Mesendoderm (in vitro differentiated cells): Measurements from ENCODE around the gene S100A1.

Experiments used
- DNase-seq: peaks from one replicate; pipeline ENCODE4 v3.0.0; 2013
- H2AK5ac ChIP-seq: 2 replicates; pipeline ENCODE4 v1.6.1; 2013; ENCODE audit warnings: low read length, inconsistent platforms
- H2BK120ac ChIP-seq: 2 replicates; pipeline ENCODE4 v1.6.1; 2013; ENCODE audit warnings: low read depth, mild to moderate bottlenecking, low read length, moderate library complexity, mixed read lengths
- H2BK15ac ChIP-seq: replicated peaks from 2 replicates; pipeline ENCODE4 v1.6.1; 2013; ENCODE audit warnings: low read depth, mild to moderate bottlenecking, moderate library complexity
- H2BK5ac ChIP-seq: 2 replicates; pipeline ENCODE4 v1.6.1; 2013; ENCODE audit warnings: low read length, inconsistent platforms
- H3K18ac ChIP-seq: 2 replicates; pipeline ENCODE4 v1.6.1; 2013; ENCODE audit warnings: mild to moderate bottlenecking, low read length, mixed read lengths
- H3K23ac ChIP-seq: one replicate; pipeline ENCODE4 v1.6.1; 2013; ENCODE audit warnings: low read length
- H3K27ac ChIP-seq: 2 replicates; pipeline ENCODE4 v1.5.1; 2013; ENCODE audit warnings: low read depth, mild to moderate bottlenecking, inconsistent platforms, low read length, moderate library complexity
- H3K27me3 ChIP-seq: 2 replicates; pipeline ENCODE4 v1.6.1; 2013; ENCODE audit warnings: low read length, control low read depth, mild to moderate bottlenecking, inconsistent platforms; ENCODE audit not compliant: insufficient read depth, poor library complexity
- H3K36me3 ChIP-seq: 2 replicates; pipeline ENCODE4 v1.6.1; 2013; ENCODE audit warnings: low read length, inconsistent platforms; ENCODE audit not compliant: control insufficient read depth, insufficient read depth
- H3K4ac ChIP-seq: one replicate; pipeline ENCODE4 v1.6.1; 2013; ENCODE audit warnings: low read depth, mild to moderate bottlenecking, low read length, moderate library complexity
- H3K4me1 ChIP-seq: 2 replicates; pipeline ENCODE4 v1.6.1; 2013; ENCODE audit warnings: low read depth, low read length, inconsistent platforms; ENCODE audit not compliant: control insufficient read depth
- H3K4me2 ChIP-seq: 2 replicates; pipeline ENCODE4 v1.6.1; 2013; ENCODE audit warnings: low read length
- H3K4me3 ChIP-seq: 2 replicates; pipeline ENCODE4 v1.5.1; 2013; ENCODE audit warnings: mild to moderate bottlenecking, low read length
- H3K56ac ChIP-seq: one replicate; pipeline ENCODE4 v1.6.1; 2013; ENCODE audit warnings: low read length
- H3K79me1 ChIP-seq: 2 replicates; pipeline ENCODE4 v1.6.1; 2013; ENCODE audit warnings: low read length, inconsistent platforms
- H3K79me2 ChIP-seq: 2 replicates; pipeline ENCODE4 v1.6.1; 2013; ENCODE audit warnings: mild to moderate bottlenecking, low read length; ENCODE audit not compliant: control insufficient read depth, insufficient read depth
- H3K9ac ChIP-seq: 2 replicates; pipeline ENCODE4 v1.6.1; 2013; ENCODE audit warnings: low read length, inconsistent platforms
- H4K5ac ChIP-seq: one replicate; pipeline ENCODE4 v1.6.1; 2013; ENCODE audit warnings: low read length
- H4K8ac ChIP-seq: one replicate; pipeline ENCODE4 v1.6.1; 2013; ENCODE audit warnings: low read depth, mild to moderate bottlenecking, control low read depth, low read length, moderate library complexity
- WGBS: extraction: QIAGEN DNeasy Blood & Tissue Kit; methylation state at CpG from one replicate; pipeline ENCODE4 v1.1.7; 2013; ENCODE audit warnings: low lambda C conversion rate, missing lambda C conversion rate; ENCODE audit not compliant: insufficient coverage; ENCODE audit errors: extremely low coverage; 5-methylcytosine and 5-hydroxymethylcytosine counted together

S100A1 gene

GRCh38 chr1:153643816-153644215 lies 15.6 kb downstream of the S100A1 start:
- Histone ChIP-seq H3K4me1 (no peaks in the 10 kb centered on the region), H2BK5ac (no peak overlapping the region), H3K4ac (no peak overlapping the region), H3K4me2 (no peak overlapping the region), H3K4me3 (no peak overlapping the region), H2BK120ac (no peak overlapping the region), H3K27ac (no peak overlapping the region), H3K56ac (no peak overlapping the region), H3K79me1 (peaks cover 13% of the 10 kb centered on the region), H4K5ac (no peak overlapping the region), H3K18ac (no peak overlapping the region), H3K23ac (no peak overlapping the region), H2AK5ac (no peak overlapping the region), H3K9ac (no peak overlapping the region), H3K27me3 (no peaks in the 10 kb centered on the region), H4K8ac (no peak overlapping the region), H3K36me3 (peaks cover 29% of the 10 kb centered on the region), H3K79me2 (no peaks in the 10 kb centered on the region), H2BK15ac (no peak overlapping the region)
- no peak for DNase-seq

- no peak overlapping the region for H3K18ac ChIP-seq
- no peak for DNase-seq
- H3K23ac ChIP-seq: no peak overlapping the region
- no peaks in the 10 kb centered on the region for H3K79me2 ChIP-seq
- H3K4me2 ChIP-seq: no peak overlapping the region
- no peak overlapping the region for H4K8ac ChIP-seq
- peaks cover 8% of the 10 kb centered on the region for H3K79me1 ChIP-seq
- no peak overlapping the region for H4K5ac ChIP-seq
- WGBS: no CpG with 5 or more reads among the region's 5 CpGs
- H3K4me1 ChIP-seq: peaks cover 2% of the 10 kb centered on the region
- no peak overlapping the region for H3K4ac ChIP-seq
- no peaks in the 10 kb centered on the region for H3K27me3 ChIP-seq
- H3K36me3 ChIP-seq: peaks cover 18% of the 10 kb centered on the region
- H2BK15ac ChIP-seq: no peak overlapping the region
- no peak overlapping the region for H3K9ac ChIP-seq
- no peak overlapping the region for H2BK5ac ChIP-seq
- no peak overlapping the region for H3K56ac ChIP-seq
- no peak overlapping the region for H2BK120ac ChIP-seq
- no peak overlapping the region for H2AK5ac ChIP-seq
- no peak overlapping the region for H3K4me3 ChIP-seq
- H3K27ac ChIP-seq: no peak overlapping the region
Measured at GRCh38 chr1:153646672-153647345, 18.6 kb downstream of the S100A1 start.

GRCh38 chr1:153647346-153647714 lies 19.1 kb downstream of the S100A1 start:
- Histone ChIP-seq H2BK120ac (no peak overlapping the region), H4K5ac (no peak overlapping the region), H3K79me1 (peaks cover 6% of the 10 kb centered on the region), H3K56ac (no peak overlapping the region), H3K9ac (no peak overlapping the region), H3K4me1 (peaks cover 2% of the 10 kb centered on the region), H3K4me3 (no peak overlapping the region), H4K8ac (no peak overlapping the region), H2BK15ac (no peak overlapping the region), H3K23ac (no peak overlapping the region), H3K79me2 (no peaks in the 10 kb centered on the region), H3K36me3 (peaks cover 13% of the 10 kb centered on the region), H2BK5ac (no peak overlapping the region), H3K18ac (no peak overlapping the region), H3K4ac (no peak overlapping the region), H3K4me2 (no peak overlapping the region), H3K27ac (no peak overlapping the region), H3K27me3 (no peaks in the 10 kb centered on the region), H2AK5ac (no peak overlapping the region)
- DNase-seq: peak; percentile 49
- whole genome bisulfite sequencing: no CpG with 5 or more reads among the region's 2 CpGs

GRCh38 chr1:153648000-153648643 lies 19.9 kb downstream of the S100A1 start:
- Histone ChIP-seq H3K9ac (no peak overlapping the region), H3K4me1 (peaks cover 2% of the 10 kb centered on the region), H2BK5ac (no peak overlapping the region), H3K79me2 (no peaks in the 10 kb centered on the region), H3K56ac (no peak overlapping the region), H3K4me2 (no peak overlapping the region), H3K79me1 (peaks cover 3% of the 10 kb centered on the region), H3K23ac (no peak overlapping the region), H2BK15ac (no peak overlapping the region), H3K4ac (no peak overlapping the region), H3K27ac (no peak overlapping the region), H2AK5ac (no peak overlapping the region), H2BK120ac (no peak overlapping the region), H3K4me3 (no peak overlapping the region), H4K8ac (no peak overlapping the region), H3K36me3 (peaks cover 11% of the 10 kb centered on the region), H4K5ac (no peak overlapping the region), H3K27me3 (no peaks in the 10 kb centered on the region), H3K18ac (no peak overlapping the region)
- no peak for DNase-seq
- WGBS: no CpG with 5 or more reads among the region's 10 CpGs

GRCh38 chr1:153649137-153649862 lies 21.1 kb downstream of the S100A1 start:
- Histone ChIP-seq H3K56ac (peak overlapping the region; percentile 30), H2BK15ac (no peak overlapping the region), H3K36me3 (peaks cover 8% of the 10 kb centered on the region), H4K8ac (no peak overlapping the region), H3K4me3 (no peak overlapping the region), H3K23ac (no peak overlapping the region), H3K18ac (no peak overlapping the region), H2AK5ac (no peak overlapping the region), H3K4ac (no peak overlapping the region), H3K79me2 (no peaks in the 10 kb centered on the region), H3K27ac (peak overlapping the region; percentile 36), H3K9ac (no peak overlapping the region), H3K4me1 (peaks cover 2% of the 10 kb centered on the region), H3K79me1 (no peaks in the 10 kb centered on the region), H3K4me2 (no peak overlapping the region), H2BK5ac (no peak overlapping the region), H4K5ac (no peak overlapping the region), H2BK120ac (no peak overlapping the region), H3K27me3 (no peaks in the 10 kb centered on the region)
- WGBS: no CpG with 5 or more reads among the region's 3 CpGs
- DNase-seq: no peak
